Breast epithelium (tissue), 3 donors: ENCODE data around the gene ARHGAP18.

ENCODE experiments used
- POLR2A ChIP-seq: fragments of 450-650 bp; IDR thresholded peaks from one replicate; pipeline ENCODE4 v1.6.1; 2016; ENCODE audit warnings: antibody characterized with exemption, mild to moderate bottlenecking, moderate library complexity
- POLR2AphosphoS5 ChIP-seq, 3 donors: sonication (generic); formaldehyde crosslinking; IDR thresholded peaks; one replicate each; pipeline ENCODE4 v1.6.1; 2017; ENCODE audit warnings: antibody characterized with exemption in 3 of 3
- TF ChIP-seq, protein P1 (sequence below), 3 donors: fragments of 450-650 bp; IDR thresholded peaks; one replicate each; pipeline ENCODE4 v1.5.1; 2016 to 2017; ENCODE audit warnings: antibody characterized with exemption in 3 of 3, mild to moderate bottlenecking in 3 of 3, moderate library complexity in 3 of 3

DNA sequence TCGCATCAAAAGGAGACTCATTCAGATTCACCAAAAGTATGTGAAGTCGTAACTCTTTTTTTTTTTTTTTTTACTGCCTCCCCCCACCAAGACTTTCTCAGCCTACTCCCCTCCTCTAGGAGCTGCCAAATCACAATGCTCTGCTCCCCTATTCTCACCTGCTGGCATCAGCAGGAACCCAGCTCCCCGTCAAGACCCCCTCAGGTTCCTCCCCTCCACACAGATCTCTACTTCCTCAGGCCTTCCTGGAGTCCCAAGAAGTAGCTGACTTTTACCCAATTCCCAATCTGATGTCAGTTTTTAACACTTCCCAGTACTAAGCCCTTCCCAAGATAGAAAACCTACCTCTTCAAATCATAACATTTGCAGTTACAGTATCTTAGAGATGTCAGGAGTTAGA lies 39.3 kb downstream of the ARHGAP18 start:
- TF ChIP-seq, protein P1, sequence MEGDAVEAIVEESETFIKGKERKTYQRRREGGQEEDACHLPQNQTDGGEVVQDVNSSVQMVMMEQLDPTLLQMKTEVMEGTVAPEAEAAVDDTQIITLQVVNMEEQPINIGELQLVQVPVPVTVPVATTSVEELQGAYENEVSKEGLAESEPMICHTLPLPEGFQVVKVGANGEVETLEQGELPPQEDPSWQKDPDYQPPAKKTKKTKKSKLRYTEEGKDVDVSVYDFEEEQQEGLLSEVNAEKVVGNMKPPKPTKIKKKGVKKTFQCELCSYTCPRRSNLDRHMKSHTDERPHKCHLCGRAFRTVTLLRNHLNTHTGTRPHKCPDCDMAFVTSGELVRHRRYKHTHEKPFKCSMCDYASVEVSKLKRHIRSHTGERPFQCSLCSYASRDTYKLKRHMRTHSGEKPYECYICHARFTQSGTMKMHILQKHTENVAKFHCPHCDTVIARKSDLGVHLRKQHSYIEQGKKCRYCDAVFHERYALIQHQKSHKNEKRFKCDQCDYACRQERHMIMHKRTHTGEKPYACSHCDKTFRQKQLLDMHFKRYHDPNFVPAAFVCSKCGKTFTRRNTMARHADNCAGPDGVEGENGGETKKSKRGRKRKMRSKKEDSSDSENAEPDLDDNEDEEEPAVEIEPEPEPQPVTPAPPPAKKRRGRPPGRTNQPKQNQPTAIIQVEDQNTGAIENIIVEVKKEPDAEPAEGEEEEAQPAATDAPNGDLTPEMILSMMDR (IDR thresholded peaks at IDR 0.05) = no peak
- TF ChIP-seq POLR2AphosphoS5 (IDR thresholded peaks at IDR 0.05) = no peak
- no peak for TF ChIP-seq POLR2A
